Fibroblast of the aortic adventitia (primary cell): Measurements from ENCODE around the gene KDM2B. TPM values are rescaled to one million over a fixed set of nuclear protein-coding genes. Genes with fewer than 3 reads are reported as not detected.
A peak's percentile ranks its signal among the peaks of the same experiment; 100 is the strongest.

Experiments
- DNase-seq: peaks from one replicate; pipeline ENCODE4 v3.0.0-alpha.2; 2010; ENCODE audit warnings: low read depth
- H3K4me3 ChIP-seq: 2 replicates; pipeline ENCODE4 v1.5.1; 2011; ENCODE audit warnings: low read depth, mild to moderate bottlenecking, control low read depth, low read length, moderate library complexity
- total RNA-seq: library from RNA; depleted of rRNA; stranded (reverse); fragments of >200 nt; gene quantifications from 2 replicates; pipeline ENCODE4 v1.2.3, GENCODE V29; 2012; ENCODE audit warnings: low replicate concordance
- TF ChIP-seq, protein P1 (sequence below): IDR thresholded peaks from 2 replicates; pipeline ENCODE4 v1.5.1; 2011; ENCODE audit warnings: mild to moderate bottlenecking, low read length, control low read depth, inconsistent platforms; ENCODE audit not compliant: insufficient read depth

The KDM2B gene
- total RNA-seq, 1 donor, result 26.8 TPM

DNA sequence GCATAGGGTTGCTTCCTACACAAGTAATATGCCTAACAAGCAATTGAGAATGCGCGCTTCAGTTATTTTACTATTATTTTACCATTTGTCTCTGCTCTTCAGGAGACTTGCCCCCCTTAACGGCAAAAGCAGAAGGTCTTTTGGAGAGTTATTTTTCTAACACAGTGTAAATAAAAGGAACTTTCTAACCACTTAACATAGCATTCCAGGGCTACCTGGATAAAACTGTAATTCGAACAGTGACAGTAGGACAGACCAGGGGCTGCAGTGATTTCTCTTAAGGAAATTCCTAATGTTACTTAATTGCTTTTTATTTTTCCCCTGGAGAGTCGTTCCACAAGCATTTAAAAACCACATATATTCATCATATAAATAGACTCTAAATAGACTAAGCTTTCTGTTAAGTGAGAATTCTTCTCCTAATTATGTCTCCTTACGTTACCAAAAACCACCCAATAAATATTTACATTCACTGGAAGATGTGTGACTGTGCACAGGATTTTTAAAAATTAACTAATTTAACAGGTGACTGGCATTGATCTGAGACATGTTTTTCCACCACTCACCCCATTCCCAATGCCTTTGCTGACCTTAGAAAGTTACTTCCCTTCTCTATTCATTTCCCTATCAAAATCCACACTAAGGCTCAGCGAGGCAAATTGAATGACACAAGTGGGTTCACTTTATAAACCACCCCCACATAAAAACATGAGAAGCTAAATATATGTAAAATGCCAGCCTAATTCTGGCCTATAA, 108.5 kb downstream of the KDM2B start:
- TF ChIP-seq, protein P1, sequence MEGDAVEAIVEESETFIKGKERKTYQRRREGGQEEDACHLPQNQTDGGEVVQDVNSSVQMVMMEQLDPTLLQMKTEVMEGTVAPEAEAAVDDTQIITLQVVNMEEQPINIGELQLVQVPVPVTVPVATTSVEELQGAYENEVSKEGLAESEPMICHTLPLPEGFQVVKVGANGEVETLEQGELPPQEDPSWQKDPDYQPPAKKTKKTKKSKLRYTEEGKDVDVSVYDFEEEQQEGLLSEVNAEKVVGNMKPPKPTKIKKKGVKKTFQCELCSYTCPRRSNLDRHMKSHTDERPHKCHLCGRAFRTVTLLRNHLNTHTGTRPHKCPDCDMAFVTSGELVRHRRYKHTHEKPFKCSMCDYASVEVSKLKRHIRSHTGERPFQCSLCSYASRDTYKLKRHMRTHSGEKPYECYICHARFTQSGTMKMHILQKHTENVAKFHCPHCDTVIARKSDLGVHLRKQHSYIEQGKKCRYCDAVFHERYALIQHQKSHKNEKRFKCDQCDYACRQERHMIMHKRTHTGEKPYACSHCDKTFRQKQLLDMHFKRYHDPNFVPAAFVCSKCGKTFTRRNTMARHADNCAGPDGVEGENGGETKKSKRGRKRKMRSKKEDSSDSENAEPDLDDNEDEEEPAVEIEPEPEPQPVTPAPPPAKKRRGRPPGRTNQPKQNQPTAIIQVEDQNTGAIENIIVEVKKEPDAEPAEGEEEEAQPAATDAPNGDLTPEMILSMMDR, result no peak
- no peak overlapping the region for H3K4me3 ChIP-seq
- no peak for DNase-seq

GRCh38 chr12:121470751-121471150, 110.1 kb downstream of the KDM2B start:
- no peak for DNase-seq
- H3K4me3 ChIP-seq, result no peak overlapping the region
- TF ChIP-seq, protein P1, result no peak

- H3K4me3 ChIP-seq, result no peak overlapping the region
- peak; percentile 44 for DNase-seq
- TF ChIP-seq, protein P1, result no peak
Measured at GRCh38 chr12:121468499-121468801, 112.4 kb downstream of the KDM2B start.

- no peak for DNase-seq
- TF ChIP-seq, protein P1, result no peak
Measured at GRCh38 chr12:121467638-121468498, 113.0 kb downstream of the KDM2B start.

DNA sequence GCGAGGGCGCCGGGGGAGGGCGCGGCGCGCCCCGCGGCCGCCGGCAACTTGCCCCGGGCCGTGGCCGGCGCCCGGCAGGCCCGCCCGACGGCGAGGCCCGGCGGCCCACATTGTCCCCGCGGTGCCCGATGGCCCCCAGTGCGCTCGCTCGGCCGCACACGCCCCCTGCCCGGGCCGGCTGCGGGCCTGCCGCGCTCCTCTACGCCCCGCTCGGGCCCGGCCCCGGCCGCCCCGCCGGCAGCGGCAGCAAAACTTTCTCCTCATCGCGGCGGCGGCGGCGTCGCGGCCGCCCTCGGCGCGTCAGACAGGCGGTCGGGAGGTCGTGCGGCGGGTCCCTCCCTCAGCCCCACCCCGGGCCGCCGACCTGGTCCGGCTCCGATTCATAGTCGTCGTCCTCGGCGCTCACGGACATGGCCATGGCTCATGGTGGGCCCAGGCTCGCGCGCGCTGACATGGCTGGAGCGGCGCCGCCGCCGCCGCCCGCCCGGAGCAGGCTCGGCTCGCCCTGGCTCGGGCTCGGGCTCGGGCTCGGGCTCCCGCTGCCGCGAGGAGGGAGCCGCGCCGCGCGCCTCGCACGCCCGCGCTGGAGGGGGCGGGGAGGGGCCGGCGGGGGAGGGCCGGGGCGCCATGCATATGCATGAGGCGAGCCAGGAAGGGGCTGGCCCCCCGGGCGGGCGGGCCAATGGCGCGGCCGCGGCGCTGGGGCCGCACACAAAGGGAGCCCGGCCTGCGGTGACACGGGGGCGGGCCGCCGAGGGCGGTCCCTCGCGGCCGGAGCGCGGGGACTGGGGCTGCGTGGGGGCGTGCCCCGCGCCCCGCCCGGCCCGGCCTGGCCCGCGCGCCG, 113.8 kb downstream of the KDM2B start:
- TF ChIP-seq, protein P1, result no peak
- DNase-seq, result peak; percentile 71
- H3K4me3 ChIP-seq, result peak overlapping the region; percentile 61

More at GRCh38 chr12:121467638-121468498, 113.0 kb downstream of the KDM2B start:
- H3K4me3 ChIP-seq, result peak overlapping the region; percentile 61
